Measurements from ENCODE around the gene HDAC4. TPM values are rescaled to one million over a fixed set of nuclear protein-coding genes. Genes with fewer than 3 reads are reported as not detected.

The HDAC4 gene
- total RNA-seq, 1 donor from 2014 or later, result 65.7 TPM

DNA sequence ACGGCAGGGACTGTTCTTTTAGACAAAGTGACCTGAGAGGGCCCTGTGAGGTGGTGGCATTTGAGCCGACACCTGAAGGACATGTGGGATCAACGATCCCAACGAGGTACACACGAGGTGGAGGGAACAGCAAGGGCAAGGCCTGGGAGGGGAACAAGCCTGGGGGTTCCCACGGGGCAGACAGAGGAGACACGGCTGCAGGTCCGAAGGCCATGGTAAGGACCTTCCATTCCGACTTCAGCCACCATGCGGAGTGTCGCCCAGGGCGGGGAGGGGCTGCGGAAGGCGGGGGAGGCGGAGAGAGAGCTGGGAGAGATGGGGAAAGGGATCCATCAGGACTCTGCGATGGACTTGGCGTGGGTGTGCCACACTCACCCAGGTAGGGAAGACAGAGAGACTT, 151.8 kb downstream of the HDAC4 start:
- peaks cover 7 to 11% of the 10 kb centered on the region in 2 donors for H3K4me1 ChIP-seq
- peak in 1 of 2 donors; percentile 59 for DNase-seq (ENCODE audit: low spot score in 2 of 2)

DNA sequence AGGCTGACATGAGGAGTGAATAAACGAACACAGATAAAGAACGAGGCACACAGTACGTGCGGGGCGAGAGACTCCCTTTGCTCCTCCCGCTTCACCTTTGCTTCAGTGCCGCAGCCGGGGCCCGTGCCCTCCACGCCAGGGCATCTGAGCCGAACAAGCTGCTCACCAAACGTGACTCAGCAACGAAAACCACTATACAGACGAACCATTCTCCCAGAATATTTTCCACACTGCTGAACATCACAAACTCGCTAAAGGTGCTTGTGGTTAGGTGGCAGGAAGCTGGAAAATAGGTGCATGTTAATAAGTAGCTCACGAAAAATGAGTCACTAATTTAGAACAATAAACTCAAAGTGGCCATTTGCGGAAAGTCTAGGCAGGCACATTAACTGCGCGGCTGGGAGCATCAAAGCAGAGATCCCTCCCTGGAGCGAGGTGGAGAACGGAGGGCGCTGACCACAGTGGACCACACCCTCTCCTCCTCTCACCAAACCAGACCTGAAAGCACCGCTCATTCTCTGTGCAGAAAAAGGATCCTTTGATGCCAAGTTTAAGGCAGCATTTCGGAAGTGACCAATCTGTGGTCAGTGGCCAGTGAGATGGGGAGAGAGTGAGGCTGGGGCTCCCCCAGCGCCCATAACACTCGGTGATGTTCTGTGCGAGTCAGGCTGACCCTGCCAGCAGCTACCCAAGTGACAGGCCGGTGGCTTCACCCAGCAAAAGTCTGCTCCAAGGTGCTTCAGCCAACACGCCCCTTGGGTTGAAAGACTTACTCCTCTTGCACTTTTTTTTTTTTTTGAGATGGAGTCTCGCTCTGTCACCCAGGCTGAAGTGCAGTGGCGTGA, 153.2 kb downstream of the HDAC4 start:
- no peaks in the 10 kb centered on the region for H3K9me3 ChIP-seq
- peaks cover 6 to 11% of the 10 kb centered on the region in 2 donors for H3K4me1 ChIP-seq
- H3K4me3 ChIP-seq, result no peak overlapping the region
- no peaks in the 10 kb centered on the region for H3K36me3 ChIP-seq
- intact Hi-C loops (cut with DNase I), result no loop called here
- H3K27me3 ChIP-seq, result no peaks in the 10 kb centered on the region
- DNase-seq (ENCODE audit: low spot score in 2 of 2), result peak in 1 of 2 donors; percentile 39
- TF ChIP-seq, protein P1, sequence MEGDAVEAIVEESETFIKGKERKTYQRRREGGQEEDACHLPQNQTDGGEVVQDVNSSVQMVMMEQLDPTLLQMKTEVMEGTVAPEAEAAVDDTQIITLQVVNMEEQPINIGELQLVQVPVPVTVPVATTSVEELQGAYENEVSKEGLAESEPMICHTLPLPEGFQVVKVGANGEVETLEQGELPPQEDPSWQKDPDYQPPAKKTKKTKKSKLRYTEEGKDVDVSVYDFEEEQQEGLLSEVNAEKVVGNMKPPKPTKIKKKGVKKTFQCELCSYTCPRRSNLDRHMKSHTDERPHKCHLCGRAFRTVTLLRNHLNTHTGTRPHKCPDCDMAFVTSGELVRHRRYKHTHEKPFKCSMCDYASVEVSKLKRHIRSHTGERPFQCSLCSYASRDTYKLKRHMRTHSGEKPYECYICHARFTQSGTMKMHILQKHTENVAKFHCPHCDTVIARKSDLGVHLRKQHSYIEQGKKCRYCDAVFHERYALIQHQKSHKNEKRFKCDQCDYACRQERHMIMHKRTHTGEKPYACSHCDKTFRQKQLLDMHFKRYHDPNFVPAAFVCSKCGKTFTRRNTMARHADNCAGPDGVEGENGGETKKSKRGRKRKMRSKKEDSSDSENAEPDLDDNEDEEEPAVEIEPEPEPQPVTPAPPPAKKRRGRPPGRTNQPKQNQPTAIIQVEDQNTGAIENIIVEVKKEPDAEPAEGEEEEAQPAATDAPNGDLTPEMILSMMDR (IDR thresholded peaks at IDR 0.05), result no peak
- no peak overlapping the region for H3K27ac ChIP-seq

More for the DNA sequence above, 151.8 kb downstream of the HDAC4 start:
- intact Hi-C loops (cut with DNase I), result no loop called here
- Histone ChIP-seq H3K27me3 (no peaks in the 10 kb centered on the region), H3K27ac (no peak overlapping the region), H3K9me3 (no peaks in the 10 kb centered on the region), H3K36me3 (no peaks in the 10 kb centered on the region), H3K4me3 (no peak overlapping the region)
- TF ChIP-seq, protein P1 (IDR thresholded peaks at IDR 0.05), result no peak

DNA sequence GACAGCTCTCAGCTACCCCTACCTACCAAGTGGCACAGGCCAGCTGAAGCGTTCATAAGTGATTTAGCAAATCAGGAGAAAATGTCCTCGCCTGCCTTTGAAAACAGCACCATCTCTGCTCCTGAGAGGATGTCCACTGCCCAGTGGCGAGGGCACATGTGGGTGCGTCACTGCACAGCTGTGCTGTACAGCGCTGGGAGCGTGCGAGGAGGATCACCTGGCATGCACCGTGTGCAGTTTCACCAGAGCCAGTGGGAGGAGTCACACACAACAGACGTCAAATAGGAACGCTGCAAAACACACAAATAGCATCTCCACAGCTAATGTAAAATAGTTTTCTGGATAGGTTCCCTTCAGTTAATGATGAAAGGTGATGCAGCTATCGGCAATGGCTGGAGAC, 154.1 kb downstream of the HDAC4 start:
- no peaks in the 10 kb centered on the region for H3K36me3 ChIP-seq
- H3K4me3 ChIP-seq, result no peak overlapping the region
- H3K27ac ChIP-seq, result no peak overlapping the region
- no peaks in the 10 kb centered on the region for H3K9me3 ChIP-seq
- H3K4me1 ChIP-seq, result peaks cover 0 to 5% of the 10 kb centered on the region in 2 donors
- intact Hi-C loops (cut with DNase I), result no loop called here
- H3K27me3 ChIP-seq, result no peaks in the 10 kb centered on the region
- peak in 1 of 2 donors; percentile 33 for DNase-seq (ENCODE audit: low spot score in 2 of 2)
- TF ChIP-seq, protein P1 (IDR thresholded peaks at IDR 0.05), result no peak

DNA sequence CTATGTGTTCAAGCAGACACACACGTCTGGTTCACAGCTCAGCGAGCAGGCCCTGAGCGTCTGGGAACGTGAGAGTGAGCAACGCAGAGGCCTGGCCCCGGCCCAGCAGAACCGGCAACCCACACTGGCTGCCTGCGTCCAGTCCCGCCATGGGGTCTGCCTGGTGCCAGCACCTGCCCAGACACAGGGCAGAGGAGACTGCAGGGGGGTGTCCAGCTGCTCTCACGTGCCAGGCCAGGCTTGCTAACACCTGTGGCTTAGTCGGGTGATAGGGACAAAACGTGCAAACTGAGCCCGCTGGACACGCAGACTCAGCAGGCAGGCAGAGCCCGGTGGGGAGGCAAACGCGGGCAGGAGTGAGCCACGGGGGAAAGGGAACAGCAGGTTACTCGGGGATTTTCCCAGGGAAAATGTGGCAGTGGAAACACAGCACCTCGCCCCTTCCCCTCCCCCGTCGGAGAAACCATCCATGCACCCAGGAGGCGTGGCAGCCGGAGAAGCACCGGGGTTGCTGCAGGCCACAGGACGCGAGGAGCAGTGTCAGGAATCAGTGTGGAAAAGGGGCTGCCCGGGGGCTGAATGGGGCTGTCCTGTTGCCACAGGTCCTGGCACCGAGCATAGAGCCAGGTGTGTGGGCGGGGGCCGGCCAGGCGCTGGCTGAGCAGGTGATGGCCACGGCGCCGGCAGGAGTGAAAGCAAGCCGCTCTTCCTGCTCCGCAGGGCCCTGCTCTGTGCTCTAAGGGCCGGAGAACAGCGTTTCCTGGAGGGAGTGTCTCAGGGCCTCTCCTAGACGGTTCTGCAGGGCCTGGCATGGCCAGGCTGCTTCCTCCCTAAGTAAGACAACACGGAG, 154.7 kb downstream of the HDAC4 start:
- H3K27ac ChIP-seq, result no peak overlapping the region
- DNase-seq (ENCODE audit: low spot score in 2 of 2), result peak in 1 of 2 donors; percentile 63
- peaks cover 0 to 3% of the 10 kb centered on the region in 2 donors for H3K4me1 ChIP-seq
- intact Hi-C loops (cut with DNase I), result no loop called here
- H3K36me3 ChIP-seq, result no peaks in the 10 kb centered on the region
- TF ChIP-seq, protein P1 (IDR thresholded peaks at IDR 0.05), result no peak
- no peaks in the 10 kb centered on the region for H3K27me3 ChIP-seq
- H3K9me3 ChIP-seq, result no peaks in the 10 kb centered on the region
- no peak overlapping the region for H3K4me3 ChIP-seq

DNA sequence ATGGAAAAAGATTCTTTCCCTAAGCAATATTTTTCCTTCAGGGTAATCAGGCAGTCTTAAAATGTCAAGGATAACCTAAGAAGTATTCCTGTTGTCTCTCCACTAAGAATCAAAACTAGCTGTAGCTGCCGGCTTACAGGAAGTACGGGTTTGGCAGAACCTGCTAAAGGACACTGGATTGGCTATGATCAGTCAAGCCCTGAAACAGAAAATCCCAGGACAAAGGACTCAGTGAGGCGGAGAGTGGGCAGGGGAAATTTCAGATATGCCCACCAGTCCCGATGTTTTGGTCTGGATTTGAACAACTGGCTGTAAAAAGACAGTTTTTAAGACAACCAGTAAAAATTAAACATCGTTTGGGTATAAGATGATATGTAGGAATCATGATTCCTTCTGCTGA, 155.7 kb downstream of the HDAC4 start:
- no peak for DNase-seq (ENCODE audit: low spot score in 2 of 2)
- Histone ChIP-seq H3K4me3 (no peak overlapping the region), H3K9me3 (no peaks in the 10 kb centered on the region), H3K4me1 (peaks cover 0 to 5% of the 10 kb centered on the region in 2 donors), H3K27me3 (no peaks in the 10 kb centered on the region), H3K36me3 (no peaks in the 10 kb centered on the region), H3K27ac (no peak overlapping the region)
- intact Hi-C loops (cut with DNase I), result no loop called here
- TF ChIP-seq, protein P1 (IDR thresholded peaks at IDR 0.05), result no peak
